H9 (cell line): Measurements from ENCODE around the gene CREB5. TPM values are rescaled to one million over a fixed set of nuclear protein-coding genes. Genes with fewer than 3 reads are reported as not detected.

Experiments used
- DNase-seq: peaks from one replicate; pipeline ENCODE4 v3.0.0-alpha.2; 2017
- H2AFZ ChIP-seq: one replicate; pipeline ENCODE4 v1.6.1; 2013; ENCODE audit warnings: mild to moderate bottlenecking, low read length, control low read depth, moderate library complexity
- H2AK5ac ChIP-seq: 2 replicates; pipeline ENCODE4 v1.6.1; 2013; ENCODE audit warnings: low read length, control low read depth, mixed read lengths; ENCODE audit not compliant: insufficient read length
- H2BK120ac ChIP-seq: one replicate; pipeline ENCODE4 v1.6.1; 2013; ENCODE audit warnings: low read depth, mild to moderate bottlenecking, low read length, control low read depth, inconsistent platforms; ENCODE audit not compliant: poor library complexity, severe bottlenecking
- H2BK12ac ChIP-seq: 2 replicates; pipeline ENCODE4 v1.6.1; 2013; ENCODE audit warnings: low read length, control low read depth, mixed read lengths, low read depth; ENCODE audit not compliant: insufficient read length
- H2BK15ac ChIP-seq: 2 replicates; pipeline ENCODE4 v1.6.1; 2013; ENCODE audit warnings: low read depth, low read length, control low read depth
- H2BK20ac ChIP-seq: one replicate; pipeline ENCODE4 v1.6.1; 2013; ENCODE audit warnings: low read depth, mild to moderate bottlenecking, low read length, control low read depth, inconsistent platforms; ENCODE audit not compliant: poor library complexity, severe bottlenecking
- H2BK5ac ChIP-seq: 2 replicates; pipeline ENCODE4 v1.6.1; 2013; ENCODE audit warnings: low read length, control low read depth, mixed read lengths; ENCODE audit not compliant: insufficient read length
- H3K14ac ChIP-seq: 2 replicates; pipeline ENCODE4 v1.6.1; 2013; ENCODE audit warnings: low read length, control low read depth; ENCODE audit not compliant: insufficient read depth
- H3K18ac ChIP-seq: 2 replicates; pipeline ENCODE4 v1.6.1; 2013; ENCODE audit warnings: low read depth, mild to moderate bottlenecking, mixed read lengths, low read length, control low read depth; ENCODE audit not compliant: insufficient read length
- H3K23ac ChIP-seq: 2 replicates; pipeline ENCODE4 v1.6.1; 2013; ENCODE audit warnings: low read length, control low read depth, mixed read lengths, low read depth; ENCODE audit not compliant: insufficient read length
- H3K23me2 ChIP-seq: 2 replicates; pipeline ENCODE4 v1.6.1; 2013; ENCODE audit warnings: low read depth, mild to moderate bottlenecking, mixed read lengths, low read length, control low read depth; ENCODE audit not compliant: insufficient read length, poor library complexity, severe bottlenecking
- H3K27ac ChIP-seq: 2 replicates; pipeline ENCODE4 v1.5.1; 2013; ENCODE audit warnings: low read length, control low read depth, mixed read lengths, low read depth; ENCODE audit not compliant: insufficient read length
- H3K27me3 ChIP-seq: 2 replicates; pipeline ENCODE4 v1.6.1; 2013; ENCODE audit warnings: low read length, control low read depth, inconsistent platforms; ENCODE audit not compliant: insufficient read depth
- H3K4ac ChIP-seq: 2 replicates; pipeline ENCODE4 v1.6.1; 2013; ENCODE audit warnings: low read depth, mild to moderate bottlenecking, control low read depth, inconsistent platforms, low read length, moderate library complexity
- H3K4me1 ChIP-seq: 2 replicates; pipeline ENCODE4 v1.6.1; 2013; ENCODE audit warnings: low read length, control low read depth, inconsistent platforms; ENCODE audit not compliant: insufficient read depth
- H3K4me2 ChIP-seq: 2 replicates; pipeline ENCODE4 v1.6.1; 2013; ENCODE audit warnings: low read length, control low read depth, mixed read lengths; ENCODE audit not compliant: insufficient read length, insufficient read depth
- H3K56ac ChIP-seq: 2 replicates; pipeline ENCODE4 v1.6.1; 2013; ENCODE audit warnings: low read depth, mild to moderate bottlenecking, mixed read lengths, low read length, control low read depth; ENCODE audit not compliant: insufficient read length
- H3K79me1 ChIP-seq: 2 replicates; pipeline ENCODE4 v1.6.1; 2013; ENCODE audit warnings: low read depth, mild to moderate bottlenecking, moderate library complexity, low read length, control low read depth, inconsistent platforms; ENCODE audit not compliant: insufficient read depth, poor library complexity, severe bottlenecking
- H3K79me2 ChIP-seq: 2 replicates; pipeline ENCODE4 v1.6.1; 2013; ENCODE audit warnings: low read length, control low read depth, inconsistent platforms; ENCODE audit not compliant: insufficient read depth
- H3K9ac ChIP-seq: 2 replicates; pipeline ENCODE4 v1.6.1; 2013; ENCODE audit warnings: low read length, control low read depth, mixed read lengths; ENCODE audit not compliant: insufficient read length; ENCODE audit errors: extremely low read depth
- H3K9me3 ChIP-seq: one replicate; pipeline ENCODE4 v1.6.1; 2013; ENCODE audit warnings: low read depth, low read length, inconsistent platforms; ENCODE audit not compliant: control insufficient read depth
- H3T11ph ChIP-seq: one replicate; pipeline ENCODE4 v1.6.1; 2013; ENCODE audit warnings: mild to moderate bottlenecking, low read length, control low read depth, inconsistent platforms
- H4K20me1 ChIP-seq: one replicate; pipeline ENCODE4 v1.6.1; 2013; ENCODE audit not compliant: control insufficient read depth, insufficient read length, insufficient read depth
- H4K5ac ChIP-seq: 2 replicates; pipeline ENCODE4 v1.6.1; 2013; ENCODE audit warnings: low read depth, mild to moderate bottlenecking, mixed read lengths, low read length, control low read depth; ENCODE audit not compliant: insufficient read length
- H4K8ac ChIP-seq: replicated peaks from 2 replicates; pipeline ENCODE4 v1.6.1; 2013; ENCODE audit warnings: low read length, control low read depth, mixed read lengths, low read depth; ENCODE audit not compliant: insufficient read length
- H4K91ac ChIP-seq: 2 replicates; pipeline ENCODE4 v1.6.1; 2013; ENCODE audit warnings: low read depth, mild to moderate bottlenecking, moderate library complexity, mixed read lengths, low read length, control low read depth; ENCODE audit not compliant: insufficient read length
- H3K27ac Mint-ChIP-seq, 3 experiments: 2 replicates in 2 of 3; 3 replicates in 1 of 3; pipeline ENCODE4 v1.8.0; 2020 to 2021; ENCODE audit warnings: mixed read lengths in 3 of 3, mild to moderate bottlenecking in 1 of 3, moderate library complexity in 1 of 3
- H3K27me3 Mint-ChIP-seq: 2 replicates; pipeline ENCODE4 v1.8.0; 2021; ENCODE audit warnings: low read depth, mild to moderate bottlenecking, moderate library complexity, mixed read lengths
- H3K36me3 Mint-ChIP-seq, 3 experiments: 2 replicates in 2 of 3; 3 replicates in 1 of 3; pipeline ENCODE4 v1.8.0; 2020 to 2021; ENCODE audit warnings: low read depth in 3 of 3, mixed read lengths in 3 of 3; ENCODE audit not compliant: insufficient read depth in 1 of 3
- H3K4me1 Mint-ChIP-seq, 2 experiments: 2 replicates each; pipeline ENCODE4 v1.8.0; 2020; ENCODE audit warnings: mixed read lengths in 2 of 2
- H3K4me3 Mint-ChIP-seq, 2 experiments: 2 replicates in 1 of 2; 3 replicates in 1 of 2; pipeline ENCODE4 v1.8.0; 2020 to 2021; ENCODE audit warnings: mild to moderate bottlenecking in 2 of 2, mixed read lengths in 2 of 2, moderate library complexity in 1 of 2
- H3K9me3 Mint-ChIP-seq, 2 experiments: 2 replicates in 1 of 2; 3 replicates in 1 of 2; pipeline ENCODE4 v1.8.0; 2020; ENCODE audit warnings: mild to moderate bottlenecking in 2 of 2, mixed read lengths in 2 of 2, moderate library complexity in 1 of 2
- WGBS: extraction: QIAGEN DNeasy Blood & Tissue Kit; methylation state at CpG from one replicate; pipeline ENCODE4 v1.1.7; 2013; ENCODE audit warnings: missing lambda C conversion rate, low lambda C conversion rate, mixed read lengths; ENCODE audit not compliant: insufficient read length; ENCODE audit errors: extremely low coverage; 5-methylcytosine and 5-hydroxymethylcytosine counted together
- total RNA-seq: library from RNA; stranded (reverse); gene quantifications from 2 replicates; pipeline ENCODE4 v1.2.1, GENCODE V29; 2021
- TF ChIP-seq, protein P1 (sequence below): fragments of 200-600 bp; sonication (generic); conservative IDR thresholded peaks from 3 replicates; pipeline ENCODE4 v1.8.0; 2021; ENCODE audit warnings: antibody characterized with exemption, mild to moderate bottlenecking

The CREB5 gene
- total RNA-seq, 1 experiment from 2014 or later: 4.0 TPM

- Histone ChIP-seq H2AK5ac (no peak overlapping the region), H3K4me1 (no peaks in the 10 kb centered on the region; the same call in 1 of the 2 replicates), H4K91ac (no peak overlapping the region), H3K23me2 (no peaks in the 10 kb centered on the region), H2BK12ac (no peak overlapping the region), H3K23ac (no peak overlapping the region), H2BK20ac (no peak overlapping the region), H3K27ac (no peak overlapping the region), H3K4ac (no peak overlapping the region), H3K27me3 (no peaks in the 10 kb centered on the region), H3T11ph (no peak overlapping the region), H3K18ac (no peak overlapping the region), H2BK15ac (no peak overlapping the region), H3K9ac (no peak overlapping the region), H3K4me2 (no peak overlapping the region), H3K56ac (no peak overlapping the region), H4K20me1 (no peaks in the 10 kb centered on the region), H4K5ac (no peak overlapping the region), H3K14ac (no peak overlapping the region), H4K8ac (no peak overlapping the region), H2BK120ac (no peak overlapping the region), H3K79me1 (no peaks in the 10 kb centered on the region), H2AFZ (no peak overlapping the region), H3K9me3 (no peaks in the 10 kb centered on the region), H3K79me2 (no peaks in the 10 kb centered on the region), H2BK5ac (no peak overlapping the region)
- H3K4me3 Mint-ChIP-seq: no peak overlapping the region
- no peaks in the 10 kb centered on the region; a peak in 1 of 7 replicates for H3K36me3 Mint-ChIP-seq
- H3K9me3 Mint-ChIP-seq: no peaks in the 10 kb centered on the region
- H3K4me1 Mint-ChIP-seq: peaks cover 21 to 25% of the 10 kb centered on the region in 2 experiments
- H3K27ac Mint-ChIP-seq: no peak overlapping the region; a peak in 1 of 7 replicates
- WGBS: no CpG with 5 or more reads among the region's 6 CpGs
- DNase-seq: no peak
- TF ChIP-seq, protein P1, sequence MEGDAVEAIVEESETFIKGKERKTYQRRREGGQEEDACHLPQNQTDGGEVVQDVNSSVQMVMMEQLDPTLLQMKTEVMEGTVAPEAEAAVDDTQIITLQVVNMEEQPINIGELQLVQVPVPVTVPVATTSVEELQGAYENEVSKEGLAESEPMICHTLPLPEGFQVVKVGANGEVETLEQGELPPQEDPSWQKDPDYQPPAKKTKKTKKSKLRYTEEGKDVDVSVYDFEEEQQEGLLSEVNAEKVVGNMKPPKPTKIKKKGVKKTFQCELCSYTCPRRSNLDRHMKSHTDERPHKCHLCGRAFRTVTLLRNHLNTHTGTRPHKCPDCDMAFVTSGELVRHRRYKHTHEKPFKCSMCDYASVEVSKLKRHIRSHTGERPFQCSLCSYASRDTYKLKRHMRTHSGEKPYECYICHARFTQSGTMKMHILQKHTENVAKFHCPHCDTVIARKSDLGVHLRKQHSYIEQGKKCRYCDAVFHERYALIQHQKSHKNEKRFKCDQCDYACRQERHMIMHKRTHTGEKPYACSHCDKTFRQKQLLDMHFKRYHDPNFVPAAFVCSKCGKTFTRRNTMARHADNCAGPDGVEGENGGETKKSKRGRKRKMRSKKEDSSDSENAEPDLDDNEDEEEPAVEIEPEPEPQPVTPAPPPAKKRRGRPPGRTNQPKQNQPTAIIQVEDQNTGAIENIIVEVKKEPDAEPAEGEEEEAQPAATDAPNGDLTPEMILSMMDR: no peak
- H3K27me3 Mint-ChIP-seq: no peaks in the 10 kb centered on the region
Measured at GRCh38 chr7:28707291-28707690, 295.0 kb downstream of the CREB5 start.
